Ecto neural progenitor cell (in vitro differentiated cells): ENCODE data around the gene TEDC1.

Experiments used
- DNase-seq: peaks from one replicate; pipeline ENCODE4 v3.0.0-alpha.2; 2018; ENCODE audit warnings: low spot score

TEDC1 gene

GRCh38 chr14:105526776-105527380 lies 35.8 kb downstream of the TEDC1 start:
- DNase-seq, result no peak

- no peak for DNase-seq
Observed at GRCh38 chr14:105527381-105527825, 36.4 kb downstream of the TEDC1 start.

GRCh38 chr14:105527826-105528585 lies 37.0 kb downstream of the TEDC1 start:
- DNase-seq, result peak; percentile 83

- no peak for DNase-seq
Observed at GRCh38 chr14:105528586-105529318, 37.7 kb downstream of the TEDC1 start.

- DNase-seq, result no peak
Observed at GRCh38 chr14:105529319-105529568, 38.2 kb downstream of the TEDC1 start.

GRCh38 chr14:105529569-105530284 lies 38.7 kb downstream of the TEDC1 start:
- no peak for DNase-seq

GRCh38 chr14:105530285-105531087 lies 39.4 kb downstream of the TEDC1 start:
- no peak for DNase-seq

- no peak for DNase-seq
Observed at GRCh38 chr14:105531088-105531893, 40.2 kb downstream of the TEDC1 start.

GRCh38 chr14:105531894-105532623 lies 41.0 kb downstream of the TEDC1 start:
- no peak for DNase-seq

- no peak for DNase-seq
Observed at GRCh38 chr14:105532735-105533141, 41.7 kb downstream of the TEDC1 start.

- DNase-seq, result no peak
Observed at GRCh38 chr14:105533391-105533790, 42.3 kb downstream of the TEDC1 start.

- DNase-seq, result no peak
Observed at GRCh38 chr14:105533811-105534498, 42.9 kb downstream of the TEDC1 start.

- DNase-seq, result no peak
Observed at GRCh38 chr14:105534586-105534985, 43.5 kb downstream of the TEDC1 start.

- DNase-seq, result no peak
Observed at GRCh38 chr14:105536051-105536450, 45.0 kb downstream of the TEDC1 start.

- DNase-seq, result no peak
Observed at GRCh38 chr14:105536691-105537579, 45.9 kb downstream of the TEDC1 start.

GRCh38 chr14:105537580-105538474 lies 46.8 kb downstream of the TEDC1 start:
- DNase-seq, result peak; percentile 77

- no peak for DNase-seq
Observed at GRCh38 chr14:105538481-105539049, 47.5 kb downstream of the TEDC1 start.
